NCI-H146 treated with DMSO at 0.1 percent for 48 hours (cell line): ENCODE data around the gene STK10.
A peak's percentile ranks its signal among the peaks of the same experiment; 100 is the strongest.
"Not testable (repeated sequence)": the region's sequence is repeated elsewhere in the genome, so short reads cannot be mapped to it uniquely, and the experiment has no call there.

ENCODE experiments used
- DNase-seq: peaks from one replicate; lab custom pipeline; 2025; ENCODE audit not compliant: unreplicated experiment; lab: John Stamatoyannopoulos, UW

The STK10 gene

DNA sequence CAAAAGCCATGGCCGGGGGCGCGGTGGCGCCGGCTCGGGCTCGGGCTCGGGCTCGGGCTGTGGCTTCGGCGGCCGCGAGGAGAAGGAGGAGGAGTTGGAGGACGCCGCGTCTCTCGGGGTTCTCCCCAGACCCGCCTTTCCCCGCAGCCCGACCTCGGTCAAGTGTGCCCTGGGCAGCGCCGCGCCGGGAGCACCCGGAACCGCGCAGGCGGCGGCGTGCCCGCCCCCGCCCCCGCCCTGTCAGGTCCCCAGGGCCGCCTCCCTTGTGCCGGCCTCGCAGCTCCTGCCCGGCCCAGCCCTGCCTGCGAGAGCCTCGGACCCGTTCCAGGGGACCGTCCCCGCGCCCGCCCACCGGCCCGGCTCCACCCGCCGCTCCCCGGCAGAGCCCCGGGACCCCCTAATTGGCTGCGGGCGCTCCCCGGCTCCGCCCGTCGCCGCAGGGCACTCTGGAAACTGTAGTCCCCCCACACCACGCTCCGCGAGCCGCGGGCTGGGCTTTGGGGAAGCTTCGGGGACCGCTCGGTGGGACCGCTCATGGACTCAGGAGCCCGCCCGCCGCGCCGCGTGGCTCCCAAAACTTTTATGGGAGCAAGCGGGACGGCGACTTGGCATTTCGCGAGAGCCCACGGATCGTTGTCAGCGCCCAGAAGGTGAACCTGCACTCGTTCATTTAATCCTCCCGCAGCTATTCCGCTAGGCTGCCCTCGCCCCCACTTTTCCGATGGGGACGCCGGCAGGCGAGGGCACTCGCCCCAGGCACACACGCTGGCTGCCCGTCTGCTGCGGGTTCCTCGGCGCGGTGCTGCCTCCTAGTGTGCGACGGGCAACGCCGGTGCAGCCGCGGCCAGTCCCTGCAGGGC is at the start of gene STK10:
Gene STK10 (minus strand): TSS at position 192 of the 860 bp plus-strand sequence. CDS start 182 bp downstream, at position 10.
- DNase-seq: peak; percentile 63

DNA sequence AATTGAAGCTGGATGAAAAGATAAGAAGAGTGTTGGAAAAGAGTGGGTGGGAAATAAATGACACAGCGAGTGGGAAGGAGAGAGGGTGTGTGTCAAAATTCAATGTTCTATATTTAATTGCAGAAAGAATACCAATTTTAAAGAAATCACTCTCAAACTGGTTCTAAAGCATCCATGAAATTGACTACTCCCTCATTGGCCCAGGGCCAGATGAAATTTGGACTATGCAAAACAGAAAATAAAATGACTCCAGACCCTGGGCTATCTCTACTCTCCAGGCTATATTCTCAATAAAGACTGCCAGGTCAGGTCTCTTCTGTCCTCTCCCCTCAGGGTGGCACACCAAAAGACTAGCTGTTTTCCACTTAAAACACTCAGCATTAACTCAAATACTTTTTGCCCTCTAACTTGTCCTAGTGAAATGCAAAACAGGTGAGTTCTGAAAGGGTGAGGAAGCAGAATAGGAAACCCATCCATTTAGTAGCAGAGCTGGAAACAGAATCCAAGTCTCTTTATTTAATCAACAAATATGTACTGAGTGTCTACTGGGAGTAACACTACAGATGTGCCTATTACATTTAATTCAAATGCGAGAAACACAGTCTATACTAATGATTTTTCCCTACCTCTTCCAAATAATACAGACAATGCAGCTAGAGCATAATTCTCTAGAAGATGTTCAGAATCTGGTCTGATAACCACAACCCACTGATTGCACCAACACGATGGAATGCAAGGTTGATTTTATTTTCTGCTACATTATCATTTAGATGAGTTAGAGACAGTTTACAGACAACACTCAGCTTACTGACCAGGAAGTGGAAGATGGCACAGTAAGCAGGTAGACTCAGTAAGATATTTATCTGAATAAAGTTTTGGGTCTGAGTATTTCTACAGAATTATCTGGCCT is 48.1 kb upstream of the STK10 start:
- DNase-seq: no peak

DNA sequence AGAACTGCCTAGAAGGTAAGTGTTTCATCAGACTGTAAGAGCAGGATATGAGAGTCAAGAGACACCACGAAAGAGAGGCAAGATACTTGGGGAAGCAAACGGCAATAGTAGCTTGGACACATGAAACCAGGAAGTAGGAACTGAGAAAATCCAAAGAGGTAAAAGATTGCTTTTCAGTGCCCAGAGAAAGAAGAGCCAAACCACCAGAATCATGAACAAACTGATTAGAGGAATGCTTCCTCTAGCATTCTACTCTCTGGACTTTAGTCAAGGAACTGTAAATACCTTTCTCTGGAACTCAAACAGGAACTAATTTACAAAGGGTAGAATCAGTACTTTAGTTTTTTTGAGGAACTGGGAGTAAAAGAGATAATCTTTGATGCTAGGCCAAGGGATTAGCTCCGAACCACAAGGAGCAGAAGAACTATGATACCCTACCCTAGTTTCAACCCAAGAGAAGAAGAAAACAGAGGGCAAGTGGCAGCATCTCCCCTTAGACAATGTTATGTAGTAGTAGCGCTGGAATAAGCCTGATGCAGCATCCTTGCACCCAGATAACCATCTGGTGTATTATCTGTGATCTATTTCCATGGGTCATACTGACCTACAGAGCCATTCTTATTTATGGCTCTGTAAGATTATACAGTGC is 47.2 kb upstream of the STK10 start:
- DNase-seq: no peak

DNA sequence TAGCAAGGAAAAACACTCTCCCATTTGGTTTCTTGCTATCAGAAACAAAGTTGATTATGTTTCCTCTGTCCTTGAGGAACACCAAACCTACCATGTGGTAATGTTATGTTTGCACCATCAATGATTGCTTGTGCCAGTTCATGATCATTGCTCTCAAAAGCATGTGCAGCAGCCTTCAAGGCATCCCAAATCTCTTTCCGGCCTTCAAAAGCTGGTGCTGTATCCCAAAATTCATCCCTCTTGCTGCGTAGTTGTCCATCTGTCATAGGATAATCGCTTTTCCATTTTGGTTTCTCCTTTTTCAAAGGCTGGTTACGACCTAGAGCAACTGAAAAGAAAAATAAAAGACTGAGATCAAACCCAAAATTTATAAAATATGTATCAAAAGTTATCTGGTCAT is 46.0 kb upstream of the STK10 start:
- no peak for DNase-seq

DNA sequence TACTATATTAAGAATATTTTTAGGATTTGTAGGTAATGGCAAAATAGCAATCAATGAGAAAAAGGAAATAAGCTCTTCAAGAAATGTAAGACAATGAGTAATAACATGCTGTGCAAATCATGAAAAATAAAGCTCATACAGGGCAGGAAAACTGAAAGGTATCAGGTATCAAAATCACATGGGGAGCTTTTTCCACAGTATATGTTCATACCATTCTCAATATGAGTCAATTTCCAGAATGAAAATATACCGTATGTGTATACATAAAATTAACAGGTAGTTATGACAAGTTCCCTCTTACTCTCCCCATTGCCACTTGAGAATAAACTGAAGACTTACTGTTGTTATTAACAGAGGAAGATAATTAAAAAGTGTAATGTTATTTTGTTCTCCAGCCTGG is 41.9 kb upstream of the STK10 start:
- DNase-seq: no peak

DNA sequence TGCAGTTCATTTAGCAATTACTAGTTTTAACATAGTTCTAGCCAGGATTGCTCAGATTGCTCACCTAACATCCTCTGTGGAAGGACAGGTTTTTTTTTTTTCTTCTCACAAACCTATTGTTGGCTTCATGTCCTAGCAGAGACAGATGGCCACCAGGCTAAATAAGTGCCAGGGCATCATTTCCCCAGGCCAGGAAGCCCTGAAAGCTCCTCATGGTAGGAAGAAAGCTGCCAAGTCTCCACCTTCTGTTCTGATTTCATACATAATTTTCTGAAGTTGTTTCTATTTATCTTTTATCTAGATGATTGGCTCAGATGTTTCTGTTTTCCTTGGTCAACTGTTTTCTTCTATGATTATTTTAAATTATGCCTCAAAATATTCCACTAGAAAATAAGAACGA is 37.0 kb upstream of the STK10 start:
- no peak for DNase-seq

DNA sequence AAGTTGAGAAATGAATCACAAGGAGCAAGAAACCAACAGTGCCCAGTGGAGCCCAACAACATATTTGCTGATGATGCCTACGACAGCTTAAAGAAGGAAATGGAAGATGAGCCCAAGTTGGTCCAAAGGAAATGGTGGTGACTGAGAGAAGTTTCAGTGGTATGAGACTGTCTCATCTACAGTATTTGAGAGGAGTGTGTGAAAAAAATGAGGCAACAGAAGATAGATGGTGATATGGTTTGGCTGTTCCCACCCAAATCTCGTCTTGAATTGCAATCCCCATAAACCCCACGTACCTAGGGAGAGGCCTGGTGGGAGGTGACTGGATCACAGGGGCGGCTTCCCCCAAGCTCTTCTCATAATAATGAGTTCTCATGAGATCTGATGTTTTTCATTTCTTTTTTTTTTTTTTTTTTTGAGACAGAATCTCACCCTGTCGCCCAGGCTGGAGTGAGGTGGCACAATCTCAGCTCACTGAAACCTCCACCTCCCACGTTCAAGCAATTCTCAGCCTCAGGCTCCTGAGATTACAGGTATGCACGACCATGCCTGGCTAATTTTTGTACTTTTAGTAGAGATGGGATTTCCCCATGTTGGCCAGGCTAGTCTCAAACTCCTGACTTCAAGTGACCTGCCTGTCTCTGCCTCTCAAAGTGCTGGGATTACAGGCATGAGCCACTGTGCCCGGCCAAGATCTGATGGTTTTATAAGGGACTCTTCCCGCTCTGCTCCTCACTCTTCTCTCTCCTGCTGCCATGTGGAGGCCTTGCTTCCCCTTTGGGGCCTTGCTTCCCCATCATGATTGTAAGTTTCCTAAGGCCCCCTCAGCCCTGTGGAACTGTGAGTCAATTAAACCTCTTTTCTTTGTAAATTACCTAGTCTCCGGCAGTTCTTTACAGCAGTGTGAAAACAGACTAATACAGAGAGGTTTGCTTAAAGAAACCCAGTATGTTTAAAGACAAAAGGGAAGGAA is 36.2 kb upstream of the STK10 start:
- DNase-seq: no peak

DNA sequence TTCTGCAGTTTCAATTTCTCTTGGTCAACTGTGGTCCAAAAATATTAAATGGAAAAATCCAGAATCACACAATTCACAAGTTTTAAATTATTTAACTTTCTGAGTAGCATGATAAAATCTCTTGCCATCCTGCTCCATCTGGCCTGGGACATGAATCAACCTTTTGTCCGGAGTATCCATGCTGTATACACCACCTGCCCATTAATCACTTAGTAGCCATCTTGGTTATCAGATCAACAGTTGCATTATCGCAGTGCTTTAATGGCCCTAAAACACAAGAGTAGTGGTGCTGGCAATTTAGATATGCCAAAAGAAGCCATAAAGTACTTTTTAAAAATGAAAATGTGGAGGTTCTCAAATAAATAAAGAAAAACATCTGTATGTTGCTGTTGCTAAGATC is 31.3 kb upstream of the STK10 start:
- peak; percentile 2 for DNase-seq

DNA sequence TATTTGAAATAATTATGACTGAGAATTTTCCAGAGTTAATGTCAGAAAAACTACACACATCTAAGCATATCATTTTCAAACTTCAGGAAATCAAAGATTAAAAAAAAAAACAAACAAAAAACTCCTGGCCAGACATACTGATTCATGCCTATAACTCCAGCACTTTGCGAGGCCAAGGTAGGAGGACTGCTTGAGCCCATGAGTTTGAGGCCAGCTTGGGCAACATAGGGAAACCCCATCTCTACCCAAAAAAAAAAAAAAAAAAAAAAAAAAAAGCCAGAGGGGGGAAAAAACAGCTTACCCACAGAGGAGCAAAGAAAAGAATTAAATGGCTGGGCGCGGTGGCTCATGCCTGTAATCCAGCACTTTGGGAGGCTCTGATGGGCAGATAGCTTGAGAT is 28.3 kb upstream of the STK10 start:
- DNase-seq: no peak

DNA sequence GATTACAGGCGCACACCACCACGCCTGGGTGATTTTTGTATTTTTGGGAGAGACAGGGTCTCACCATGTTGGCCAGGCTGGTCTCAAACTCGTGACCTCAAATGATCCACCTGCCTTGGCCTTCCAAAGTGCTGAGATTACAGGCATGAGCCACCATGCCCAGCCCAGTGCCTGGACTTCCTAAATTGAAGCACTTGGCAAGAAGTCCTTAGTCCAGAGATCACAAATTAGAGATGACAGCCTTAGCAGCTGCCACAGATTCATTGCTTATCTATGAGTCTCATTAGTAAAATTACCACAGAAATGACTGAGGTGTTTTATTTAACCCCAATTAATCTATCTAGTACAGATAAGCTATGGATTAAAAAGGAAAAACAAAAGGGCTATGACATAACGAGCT is 25.1 kb upstream of the STK10 start:
- DNase-seq: no peak

DNA sequence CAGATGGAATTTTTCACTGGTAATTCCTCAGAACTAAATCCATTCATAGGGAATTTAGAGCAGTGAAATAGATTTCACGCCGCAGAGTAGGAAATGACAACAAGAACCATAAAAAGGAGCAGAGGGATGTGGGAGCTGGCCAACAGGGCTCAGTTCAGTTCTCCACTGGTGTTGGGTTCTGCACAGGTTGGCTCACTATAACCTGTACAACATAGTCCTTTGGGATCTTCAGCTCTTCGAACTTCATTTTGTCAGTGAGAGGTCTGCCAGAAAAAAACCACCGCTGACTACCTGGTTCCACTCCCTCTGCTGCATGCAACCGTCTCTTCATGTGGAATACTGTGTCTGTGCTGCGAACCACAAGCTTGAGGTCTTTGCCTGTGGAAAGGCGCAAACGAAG is 23.7 kb upstream of the STK10 start:
- DNase-seq: no peak

DNA sequence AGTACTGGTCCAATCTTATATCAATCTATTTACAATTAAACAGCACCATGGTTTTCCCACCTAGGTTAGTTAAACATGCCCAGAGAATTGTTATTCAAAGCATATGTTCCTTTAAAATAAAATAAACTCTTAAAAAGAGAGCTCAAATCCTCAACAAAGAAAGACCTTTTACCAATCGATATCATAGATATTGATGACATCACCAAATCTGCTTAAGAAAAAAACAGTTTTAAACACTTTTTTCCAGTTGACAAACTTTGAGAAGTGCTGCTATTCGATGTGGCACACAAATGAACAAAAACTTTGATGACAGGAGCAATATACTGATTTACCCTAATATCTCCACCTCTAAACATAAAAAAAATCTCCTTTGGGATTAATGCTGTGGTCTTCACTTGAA is 21.7 kb upstream of the STK10 start:
- DNase-seq: no peak

DNA sequence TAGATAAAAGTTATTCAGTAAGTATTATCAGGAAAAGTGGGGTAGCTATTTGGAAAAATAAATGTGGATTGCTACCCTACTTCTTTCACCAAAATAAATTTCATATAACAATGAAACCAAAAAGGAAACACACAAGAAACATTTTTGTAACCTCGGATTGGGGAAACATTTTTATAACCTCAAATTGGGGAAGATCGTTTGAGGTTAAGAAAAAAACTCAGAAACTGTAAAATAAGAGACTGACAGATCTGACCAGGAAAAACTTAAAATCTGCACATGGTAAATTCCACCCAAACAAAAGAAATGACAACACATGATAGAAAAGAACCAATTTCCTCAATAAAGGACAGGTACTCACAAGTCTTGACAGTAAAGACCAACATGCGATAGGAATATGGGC is 19.5 kb upstream of the STK10 start:
- DNase-seq: no peak

DNA sequence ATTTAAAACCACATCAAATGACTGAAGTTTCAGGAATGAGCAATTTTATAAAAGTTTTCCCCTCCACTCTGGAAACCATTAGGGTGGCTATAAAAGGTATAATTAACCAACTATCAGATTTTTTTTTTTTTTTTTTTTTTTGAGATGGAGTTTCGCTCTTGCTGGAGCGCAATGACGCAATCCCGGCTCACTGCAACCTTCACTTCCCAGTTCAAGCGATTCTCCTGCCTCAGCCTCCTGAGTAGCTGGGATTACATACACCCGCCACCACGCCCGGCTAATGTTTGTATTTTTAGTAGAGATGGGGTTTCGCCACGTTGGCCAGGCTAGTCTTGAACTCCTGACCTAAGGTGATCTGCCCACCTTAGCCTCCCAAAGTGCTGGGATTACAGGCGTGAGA is 18.0 kb upstream of the STK10 start:
- DNase-seq: not testable (repeated sequence)

DNA sequence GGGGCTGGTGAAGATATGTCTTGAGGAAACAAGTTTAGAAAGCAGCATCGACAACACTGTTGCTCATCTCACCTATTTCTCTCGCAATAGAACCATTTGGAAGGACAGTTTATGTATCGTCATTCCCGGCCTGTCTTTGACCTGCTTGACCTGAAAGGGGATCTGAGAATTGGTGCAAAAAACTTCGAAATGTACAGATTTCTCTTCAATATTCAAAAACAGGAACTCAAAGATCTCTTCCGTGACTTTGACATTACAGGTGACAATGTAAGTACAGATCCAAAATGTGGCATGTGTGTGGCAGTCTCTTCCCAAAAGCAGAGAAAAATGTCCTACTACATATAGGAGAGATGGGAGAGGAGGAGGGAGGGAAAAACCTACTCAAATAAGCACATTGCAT is 12.5 kb upstream of the STK10 start:
- DNase-seq: no peak

DNA sequence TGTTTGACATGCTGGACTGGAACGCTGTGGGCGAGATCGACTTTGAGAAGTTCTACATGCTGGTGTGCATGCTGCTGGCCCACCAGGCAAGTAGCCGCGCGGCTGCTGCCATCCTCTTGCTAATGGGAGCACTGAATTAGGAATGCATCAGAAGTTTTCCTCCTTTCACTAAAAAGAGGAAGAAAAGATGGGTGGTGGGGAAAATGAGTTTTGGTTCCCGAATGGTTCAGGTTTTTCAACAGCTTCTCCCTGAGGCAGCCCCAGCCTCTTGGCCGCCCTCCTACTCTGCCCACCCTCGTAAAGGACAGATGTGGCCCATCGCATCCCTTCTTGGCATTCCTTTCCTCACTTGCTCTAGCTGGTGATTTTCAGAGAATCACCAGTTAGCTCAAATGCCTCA is 11.4 kb upstream of the STK10 start:
- no peak for DNase-seq

DNA sequence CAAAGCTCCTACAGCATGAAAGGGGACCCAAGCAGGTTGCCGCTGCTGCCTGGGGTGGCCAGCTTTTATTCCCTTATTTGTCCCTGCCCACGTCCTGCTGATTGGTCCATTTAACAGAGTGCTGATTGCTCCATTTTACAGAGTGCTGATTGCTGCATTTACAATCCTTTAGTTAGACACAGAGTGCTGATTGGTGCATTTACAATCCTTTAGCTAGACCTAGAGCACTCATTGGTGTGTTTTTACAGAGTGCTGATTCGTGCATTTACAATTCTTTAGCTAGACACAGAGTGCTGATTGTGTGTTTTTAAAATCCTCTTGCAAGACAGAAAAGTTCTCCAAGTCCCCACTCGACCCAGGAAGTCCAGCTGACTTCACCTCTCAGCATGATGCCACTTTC is 9.8 kb upstream of the STK10 start:
- DNase-seq: not testable (repeated sequence)

DNA sequence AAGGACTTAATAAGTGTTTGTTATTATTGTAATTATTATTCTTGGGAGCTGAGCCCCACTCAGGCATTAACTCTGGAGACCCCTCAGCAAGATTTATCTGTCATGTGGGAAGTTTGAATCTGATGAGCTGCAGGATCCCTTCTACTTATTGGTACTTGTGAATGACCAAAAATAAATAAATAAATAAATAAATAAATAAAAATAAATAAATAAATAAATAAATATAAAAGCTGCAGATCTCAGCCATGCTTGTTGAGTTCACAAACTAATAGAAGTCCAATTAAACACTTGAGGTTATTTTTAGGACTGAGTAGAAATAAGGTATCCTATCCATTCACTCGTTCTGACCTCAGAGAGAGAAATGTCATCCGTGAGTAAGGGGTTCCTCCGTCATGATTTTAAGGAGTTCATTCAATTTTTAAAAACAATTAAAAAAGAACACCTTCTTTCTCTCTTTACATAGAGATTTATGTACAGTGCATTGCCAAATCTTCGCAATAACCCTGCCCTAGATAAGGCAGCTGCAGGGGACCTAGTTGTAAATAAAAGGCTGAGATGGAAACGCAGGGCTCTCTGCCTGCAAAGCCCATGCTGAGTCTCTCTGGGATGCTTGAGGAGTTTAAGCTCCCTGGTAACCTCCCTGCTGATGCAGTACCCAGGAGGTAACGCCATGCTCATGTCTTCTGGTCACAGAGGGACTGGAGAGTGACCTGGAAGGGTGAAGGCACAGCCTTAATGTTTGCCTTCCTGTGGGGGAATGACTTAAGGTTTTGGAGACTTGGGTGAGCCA is 7.2 kb upstream of the STK10 start:
- DNase-seq: no peak

DNA sequence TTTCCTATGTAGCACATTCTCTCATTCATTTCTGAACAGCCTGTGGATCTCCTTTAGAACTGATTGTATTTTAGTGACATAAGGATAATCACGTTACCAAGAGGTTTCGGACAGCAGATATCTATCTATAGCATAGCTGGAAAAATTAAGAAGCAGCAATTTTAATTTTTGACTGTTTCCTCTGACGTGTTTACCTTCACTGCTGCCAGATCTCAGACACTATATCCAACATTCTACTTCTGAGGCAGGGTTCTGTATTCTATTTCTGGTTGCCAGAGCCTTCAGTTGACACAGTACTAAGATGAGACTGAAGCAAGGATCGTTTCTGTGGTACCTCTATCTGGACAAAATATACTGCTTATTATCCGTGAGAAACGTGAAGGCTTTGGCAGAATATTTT is 5.8 kb upstream of the STK10 start, which contains the start of gene EFCAB9:
Gene EFCAB9 (plus strand): TSS at position 301 of the 400 bp plus-strand sequence. CDS start 1 bp downstream, at position 302.
- DNase-seq: no peak
